Fibroblast of mammary gland (primary cell): ENCODE measurements around the gene TRPM1.

ENCODE experiments used
- DNase-seq: peaks from one replicate; pipeline ENCODE4 v3.0.0-alpha.2; 2010; ENCODE audit warnings: low read depth
- H3K4me3 ChIP-seq: 2 replicates; pipeline ENCODE4 v1.5.1; 2011; ENCODE audit warnings: low read depth, mild to moderate bottlenecking, low read length, moderate library complexity; ENCODE audit not compliant: control insufficient read depth
- TF ChIP-seq, protein P1 (sequence below): conservative IDR thresholded peaks from 2 replicates; pipeline ENCODE4 v1.5.1; 2011; ENCODE audit warnings: low read depth, low read length, inconsistent platforms; ENCODE audit not compliant: control insufficient read depth, insufficient read depth

The TRPM1 gene

DNA sequence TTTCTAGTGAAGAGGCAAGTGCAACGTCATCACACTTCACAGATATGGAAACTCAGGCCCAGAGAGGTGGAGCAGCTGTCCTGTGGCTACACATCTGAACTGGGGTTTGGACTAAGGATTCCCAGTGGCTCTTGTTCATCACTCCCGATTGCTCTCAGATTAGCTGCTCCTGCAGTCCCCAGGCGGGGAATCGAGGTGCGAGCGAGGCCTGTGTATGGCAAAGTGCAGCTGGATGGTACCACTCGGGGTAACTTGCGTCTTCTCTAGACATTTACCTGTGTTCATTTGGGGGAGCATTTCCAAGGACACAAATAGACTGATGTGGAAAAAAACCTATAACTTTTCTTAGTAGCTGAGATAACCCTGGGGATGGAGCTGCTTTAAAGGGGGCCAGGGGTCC lies 45.9 kb upstream of the TRPM1 start:
- no peak overlapping the region for H3K4me3 ChIP-seq
- DNase-seq, result no peak
- TF ChIP-seq, protein P1, sequence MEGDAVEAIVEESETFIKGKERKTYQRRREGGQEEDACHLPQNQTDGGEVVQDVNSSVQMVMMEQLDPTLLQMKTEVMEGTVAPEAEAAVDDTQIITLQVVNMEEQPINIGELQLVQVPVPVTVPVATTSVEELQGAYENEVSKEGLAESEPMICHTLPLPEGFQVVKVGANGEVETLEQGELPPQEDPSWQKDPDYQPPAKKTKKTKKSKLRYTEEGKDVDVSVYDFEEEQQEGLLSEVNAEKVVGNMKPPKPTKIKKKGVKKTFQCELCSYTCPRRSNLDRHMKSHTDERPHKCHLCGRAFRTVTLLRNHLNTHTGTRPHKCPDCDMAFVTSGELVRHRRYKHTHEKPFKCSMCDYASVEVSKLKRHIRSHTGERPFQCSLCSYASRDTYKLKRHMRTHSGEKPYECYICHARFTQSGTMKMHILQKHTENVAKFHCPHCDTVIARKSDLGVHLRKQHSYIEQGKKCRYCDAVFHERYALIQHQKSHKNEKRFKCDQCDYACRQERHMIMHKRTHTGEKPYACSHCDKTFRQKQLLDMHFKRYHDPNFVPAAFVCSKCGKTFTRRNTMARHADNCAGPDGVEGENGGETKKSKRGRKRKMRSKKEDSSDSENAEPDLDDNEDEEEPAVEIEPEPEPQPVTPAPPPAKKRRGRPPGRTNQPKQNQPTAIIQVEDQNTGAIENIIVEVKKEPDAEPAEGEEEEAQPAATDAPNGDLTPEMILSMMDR, result no peak

GRCh38 chr15:31145271-31145911 lies 43.9 kb upstream of the TRPM1 start:
- DNase-seq, result peak; percentile 3
- TF ChIP-seq, protein P1, result peak; percentile 11
- H3K4me3 ChIP-seq, result no peak overlapping the region

- no peak for DNase-seq
- TF ChIP-seq, protein P1, result no peak
- H3K4me3 ChIP-seq, result no peak overlapping the region
These were observed 40.3 kb upstream of the TRPM1 start for GRCh38 chr15:31141792-31142191.

DNA sequence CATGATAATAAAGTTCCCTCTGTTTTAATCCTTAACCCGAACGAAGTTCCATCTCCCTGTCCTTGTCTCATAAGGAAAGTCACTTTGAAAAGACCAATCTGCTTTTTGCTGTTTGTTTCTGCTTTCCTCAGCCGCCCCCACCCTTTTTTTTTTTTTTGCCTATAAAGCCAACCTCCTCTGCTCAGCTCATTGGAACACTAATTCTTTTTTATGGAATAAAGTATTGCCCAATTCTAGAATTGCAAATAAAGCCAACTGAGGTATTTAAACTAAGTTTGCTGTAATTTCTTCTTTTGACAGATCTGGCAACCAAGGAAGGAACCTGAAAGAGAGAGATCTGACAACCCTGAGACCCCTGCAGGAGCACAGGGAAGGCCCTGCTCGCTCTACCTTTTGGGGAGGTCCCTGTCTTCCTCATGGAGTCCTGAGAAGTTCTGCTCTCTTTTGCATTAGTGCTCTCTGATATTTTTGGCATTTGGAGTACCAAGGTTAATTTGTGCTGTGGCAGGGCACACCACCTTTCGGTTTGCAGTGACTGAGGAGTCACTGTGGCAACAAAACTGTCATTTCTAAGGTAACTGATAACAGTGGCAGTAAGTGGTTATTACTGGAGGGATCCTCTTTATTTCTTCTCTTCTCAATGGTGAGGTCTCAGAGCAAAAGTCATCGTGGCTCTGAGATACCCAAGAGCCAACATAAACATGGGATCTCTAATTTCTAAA lies 35.2 kb upstream of the TRPM1 start:
- TF ChIP-seq, protein P1, result no peak
- no peak overlapping the region for H3K4me3 ChIP-seq
- no peak for DNase-seq

GRCh38 chr15:31136016-31136415 lies 34.5 kb upstream of the TRPM1 start:
- H3K4me3 ChIP-seq, result no peak overlapping the region
- no peak for DNase-seq
- TF ChIP-seq, protein P1, result no peak

- TF ChIP-seq, protein P1, result no peak
- DNase-seq, result peak; percentile 46
- H3K4me3 ChIP-seq, result no peak overlapping the region
These were observed 34.0 kb upstream of the TRPM1 start for GRCh38 chr15:31135523-31135922.
